ENCODE measurements around the gene KSR1.

Gene KSR1

DNA sequence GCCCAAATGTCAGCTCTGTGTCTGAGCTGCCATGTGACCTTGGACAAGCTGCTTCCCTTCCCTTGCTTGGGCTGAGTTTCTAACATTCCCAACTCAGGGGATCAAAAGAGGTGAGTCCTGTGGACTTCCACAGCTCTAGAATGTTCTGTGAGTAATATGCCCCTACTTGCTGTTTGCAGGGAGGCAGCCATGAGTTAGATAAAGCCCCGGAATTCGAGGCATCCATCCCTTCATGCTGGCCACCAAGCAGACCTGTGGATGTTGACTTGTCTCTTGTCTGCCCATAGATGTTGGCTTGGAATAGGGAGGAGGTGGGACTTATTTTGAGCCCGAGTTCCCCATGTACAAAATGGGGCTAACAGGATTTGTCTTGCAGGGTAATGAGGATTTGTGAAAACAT is 36.2 kb downstream of the KSR1 start:
- Histone ChIP-seq H2AFZ (ENCODE audit: low read depth) (no peak overlapping the region), H3K27ac (no peak overlapping the region), H3K9ac (no peak overlapping the region), H3K4me3 (IDR thresholded peaks at IDR 0.05; ENCODE audit: insufficient read depth, low read depth, low read length) (no peak overlapping the region), H3K27me3 (ENCODE audit: insufficient read depth, low read depth) (no peaks in the 10 kb centered on the region), H3K79me2 (ENCODE audit: insufficient read depth, low read depth) (no peaks in the 10 kb centered on the region), H4K20me1 (ENCODE audit: insufficient read depth) (no peaks in the 10 kb centered on the region), H3K4me1 (ENCODE audit: low read depth, poor library complexity, severe bottlenecking) (no peaks in the 10 kb centered on the region), H3K4me2 (no peak overlapping the region), H3K36me3 (ENCODE audit: insufficient read depth) (no peaks in the 10 kb centered on the region)
- TF ChIP-seq, protein P1, sequence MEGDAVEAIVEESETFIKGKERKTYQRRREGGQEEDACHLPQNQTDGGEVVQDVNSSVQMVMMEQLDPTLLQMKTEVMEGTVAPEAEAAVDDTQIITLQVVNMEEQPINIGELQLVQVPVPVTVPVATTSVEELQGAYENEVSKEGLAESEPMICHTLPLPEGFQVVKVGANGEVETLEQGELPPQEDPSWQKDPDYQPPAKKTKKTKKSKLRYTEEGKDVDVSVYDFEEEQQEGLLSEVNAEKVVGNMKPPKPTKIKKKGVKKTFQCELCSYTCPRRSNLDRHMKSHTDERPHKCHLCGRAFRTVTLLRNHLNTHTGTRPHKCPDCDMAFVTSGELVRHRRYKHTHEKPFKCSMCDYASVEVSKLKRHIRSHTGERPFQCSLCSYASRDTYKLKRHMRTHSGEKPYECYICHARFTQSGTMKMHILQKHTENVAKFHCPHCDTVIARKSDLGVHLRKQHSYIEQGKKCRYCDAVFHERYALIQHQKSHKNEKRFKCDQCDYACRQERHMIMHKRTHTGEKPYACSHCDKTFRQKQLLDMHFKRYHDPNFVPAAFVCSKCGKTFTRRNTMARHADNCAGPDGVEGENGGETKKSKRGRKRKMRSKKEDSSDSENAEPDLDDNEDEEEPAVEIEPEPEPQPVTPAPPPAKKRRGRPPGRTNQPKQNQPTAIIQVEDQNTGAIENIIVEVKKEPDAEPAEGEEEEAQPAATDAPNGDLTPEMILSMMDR (conservative IDR thresholded peaks at IDR 0.05; ENCODE audit: low read depth, low read length): no peak

- Histone ChIP-seq H3K4me3 (IDR thresholded peaks at IDR 0.05; ENCODE audit: insufficient read depth, low read depth, low read length) (no peak overlapping the region), H3K9ac (no peak overlapping the region), H3K27ac (no peak overlapping the region), H3K4me2 (no peak overlapping the region), H4K20me1 (ENCODE audit: insufficient read depth) (no peaks in the 10 kb centered on the region), H3K27me3 (ENCODE audit: insufficient read depth, low read depth) (no peaks in the 10 kb centered on the region), H3K36me3 (ENCODE audit: insufficient read depth) (no peaks in the 10 kb centered on the region), H3K4me1 (ENCODE audit: low read depth, poor library complexity, severe bottlenecking) (no peaks in the 10 kb centered on the region), H3K79me2 (ENCODE audit: insufficient read depth, low read depth) (no peaks in the 10 kb centered on the region), H2AFZ (ENCODE audit: low read depth) (no peak overlapping the region)
- TF ChIP-seq, protein P1 (conservative IDR thresholded peaks at IDR 0.05; ENCODE audit: low read depth, low read length): no peak
Measured at GRCh38 chr17:27493088-27493487, 36.8 kb downstream of the KSR1 start.

GRCh38 chr17:27494192-27495091 is 38.2 kb downstream of the KSR1 start:
- H3K4me1 ChIP-seq (ENCODE audit: low read depth, poor library complexity, severe bottlenecking): no peaks in the 10 kb centered on the region
- H3K4me2 ChIP-seq: no peak overlapping the region
- no peak overlapping the region for H3K4me3 ChIP-seq (IDR thresholded peaks at IDR 0.05; ENCODE audit: insufficient read depth, low read depth, low read length)
- H3K9ac ChIP-seq: no peak overlapping the region
- H3K79me2 ChIP-seq (ENCODE audit: insufficient read depth, low read depth): no peaks in the 10 kb centered on the region
- no peaks in the 10 kb centered on the region for H3K36me3 ChIP-seq (ENCODE audit: insufficient read depth)
- H4K20me1 ChIP-seq (ENCODE audit: insufficient read depth): no peaks in the 10 kb centered on the region
- no peaks in the 10 kb centered on the region for H3K27me3 ChIP-seq (ENCODE audit: insufficient read depth, low read depth)
- no peak overlapping the region for H3K27ac ChIP-seq
- TF ChIP-seq, protein P1 (conservative IDR thresholded peaks at IDR 0.05; ENCODE audit: low read depth, low read length): no peak
- no peak overlapping the region for H2AFZ ChIP-seq (ENCODE audit: low read depth)

GRCh38 chr17:27495460-27495859 is 39.2 kb downstream of the KSR1 start:
- no peak overlapping the region for H2AFZ ChIP-seq (ENCODE audit: low read depth)
- no peaks in the 10 kb centered on the region for H3K27me3 ChIP-seq (ENCODE audit: insufficient read depth, low read depth)
- no peak overlapping the region for H3K4me3 ChIP-seq (IDR thresholded peaks at IDR 0.05; ENCODE audit: insufficient read depth, low read depth, low read length)
- no peak overlapping the region for H3K27ac ChIP-seq
- TF ChIP-seq, protein P1 (conservative IDR thresholded peaks at IDR 0.05; ENCODE audit: low read depth, low read length): no peak
- H3K9ac ChIP-seq: no peak overlapping the region
- H3K4me1 ChIP-seq (ENCODE audit: low read depth, poor library complexity, severe bottlenecking): no peaks in the 10 kb centered on the region
- no peaks in the 10 kb centered on the region for H4K20me1 ChIP-seq (ENCODE audit: insufficient read depth)
- H3K79me2 ChIP-seq (ENCODE audit: insufficient read depth, low read depth): no peaks in the 10 kb centered on the region
- no peak overlapping the region for H3K4me2 ChIP-seq
- H3K36me3 ChIP-seq (ENCODE audit: insufficient read depth): no peaks in the 10 kb centered on the region
